IPS-20b (cell line): ENCODE measurements around the gene PUS1.
"Not testable (repeated sequence)": the region's sequence is repeated elsewhere in the genome, so short reads cannot be mapped to it uniquely, and the experiment has no call there.

Experiments used
- H3K27ac ChIP-seq: one replicate; pipeline ENCODE4 v1.5.1; 2013; ENCODE audit warnings: low read length
- H3K27me3 ChIP-seq: 2 replicates; pipeline ENCODE4 v1.6.1; 2013; ENCODE audit warnings: mild to moderate bottlenecking, low read length, inconsistent platforms; ENCODE audit not compliant: insufficient read depth
- H3K36me3 ChIP-seq: 2 replicates; pipeline ENCODE4 v1.6.1; 2013; ENCODE audit warnings: low read depth, mild to moderate bottlenecking, inconsistent platforms, low read length, moderate library complexity; ENCODE audit not compliant: insufficient read depth
- H3K4me1 ChIP-seq: 2 replicates; pipeline ENCODE4 v1.6.1; 2013; ENCODE audit warnings: mild to moderate bottlenecking, control low read depth, inconsistent platforms, low read length, moderate library complexity; ENCODE audit not compliant: insufficient read depth
- H3K4me3 ChIP-seq: 2 replicates; pipeline ENCODE4 v1.5.1; 2013; ENCODE audit warnings: mild to moderate bottlenecking, low read length, inconsistent platforms
- H3K9ac ChIP-seq: 2 replicates; pipeline ENCODE4 v1.6.1; 2013; ENCODE audit warnings: low read depth, mild to moderate bottlenecking, inconsistent platforms, low read length, moderate library complexity
- H3K9me3 ChIP-seq: 2 replicates; pipeline ENCODE4 v1.6.1; 2013; ENCODE audit warnings: mild to moderate bottlenecking, low read depth, low read length, inconsistent platforms; ENCODE audit not compliant: insufficient read depth

PUS1 gene

DNA sequence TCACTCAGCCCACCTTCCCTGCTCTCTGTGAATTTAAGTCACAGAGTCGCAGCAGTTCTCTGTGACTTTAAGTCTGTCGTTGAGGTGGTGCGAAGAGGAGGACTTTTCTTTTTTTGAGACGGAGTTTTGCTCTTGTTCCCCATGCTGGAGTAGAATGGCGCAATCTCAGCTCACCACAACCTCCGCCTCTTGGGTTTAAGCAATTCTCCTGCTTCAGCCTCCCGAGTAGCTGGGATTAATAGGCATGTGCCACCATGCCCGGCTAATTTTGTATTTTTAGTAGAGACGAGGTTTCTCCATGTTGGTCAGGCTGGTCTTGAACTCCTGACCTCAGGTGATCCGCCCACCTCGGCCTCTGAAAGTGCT lies 56.4 kb downstream of the PUS1 start:
- not testable (repeated sequence) for H3K9me3 ChIP-seq, H3K27ac ChIP-seq, H3K27me3 ChIP-seq, H3K9ac ChIP-seq, H3K4me3 ChIP-seq
- H3K36me3 ChIP-seq = peaks cover 75% of the 10 kb centered on the region
- H3K4me1 ChIP-seq = peaks cover 17% of the 10 kb centered on the region

DNA sequence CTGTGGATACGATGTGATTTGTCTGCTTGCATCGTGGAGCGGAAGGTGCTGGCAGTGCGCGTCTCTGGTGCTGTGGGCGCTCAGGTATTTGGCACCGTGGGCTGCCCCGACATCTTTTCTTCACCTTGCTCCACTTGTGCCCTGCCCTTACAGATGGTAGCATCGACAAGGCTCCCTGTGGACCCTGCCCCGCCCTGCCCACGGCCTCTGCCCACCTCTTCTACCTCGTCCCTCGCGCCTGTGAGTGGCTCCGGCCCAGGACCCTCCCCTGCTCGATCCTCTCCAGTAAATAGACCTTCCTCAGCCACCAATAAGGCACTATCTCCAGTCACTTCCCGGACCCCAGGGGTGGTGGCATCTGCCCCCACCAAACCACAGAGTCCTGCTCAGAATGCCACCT lies 57.3 kb downstream of the PUS1 start:
- Histone ChIP-seq H3K27ac (peak overlapping the region; percentile 57), H3K36me3 (peaks cover 71% of the 10 kb centered on the region), H3K27me3 (no peaks in the 10 kb centered on the region), H3K9me3 (no peaks in the 10 kb centered on the region), H3K4me1 (peaks cover 24% of the 10 kb centered on the region), H3K9ac (no peak overlapping the region), H3K4me3 (no peak overlapping the region)

DNA sequence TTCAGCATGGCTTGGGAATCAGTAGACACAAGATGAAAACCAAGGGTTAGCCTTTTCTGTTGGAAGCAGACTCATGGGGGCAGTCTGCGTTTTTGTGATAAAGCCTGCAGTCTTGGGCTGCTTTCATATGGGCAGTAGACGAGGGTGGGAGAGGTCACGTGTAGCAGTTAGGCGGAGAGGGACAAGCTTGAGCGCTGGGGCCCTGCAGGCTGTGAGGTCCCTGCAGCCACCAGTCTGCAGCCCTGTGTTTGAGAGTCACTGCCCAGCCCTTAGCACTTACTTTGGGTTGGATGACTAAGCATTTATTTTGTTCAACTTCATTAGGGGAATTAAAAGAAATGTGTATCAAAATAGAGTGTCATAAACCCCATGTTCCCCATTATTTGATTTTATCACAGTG lies 57.8 kb downstream of the PUS1 start:
- H3K27ac ChIP-seq = peak overlapping the region; percentile 57
- no peak overlapping the region for H3K9ac ChIP-seq

DNA sequence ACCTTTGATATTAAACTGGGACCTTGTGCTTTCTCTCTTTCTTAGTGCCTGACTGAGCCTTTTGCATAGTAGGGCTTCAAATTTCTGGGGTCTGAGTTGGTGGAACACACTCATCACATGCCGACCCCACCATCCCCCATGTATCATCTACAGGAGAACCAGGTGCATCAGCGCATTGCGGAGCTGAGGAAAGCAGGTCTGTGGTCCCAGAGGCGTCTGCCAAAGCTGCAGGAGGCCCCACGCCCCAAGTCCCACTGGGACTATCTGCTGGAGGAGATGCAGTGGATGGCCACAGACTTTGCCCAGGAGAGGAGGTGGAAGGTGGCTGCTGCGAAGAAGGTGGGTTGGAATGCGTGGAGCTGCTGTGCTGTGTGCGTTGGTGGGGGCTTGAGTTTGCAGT lies 58.5 kb downstream of the PUS1 start:
- Histone ChIP-seq H3K9me3 (no peaks in the 10 kb centered on the region), H3K27me3 (no peaks in the 10 kb centered on the region), H3K36me3 (peaks cover 69% of the 10 kb centered on the region), H3K9ac (no peak overlapping the region), H3K27ac (no peak overlapping the region), H3K4me3 (no peak overlapping the region), H3K4me1 (peaks cover 31% of the 10 kb centered on the region)

More for the DNA sequence above, 57.8 kb downstream of the PUS1 start:
- peaks cover 69% of the 10 kb centered on the region for H3K36me3 ChIP-seq
- no peak overlapping the region for H3K4me3 ChIP-seq
- no peaks in the 10 kb centered on the region for H3K27me3 ChIP-seq
- H3K4me1 ChIP-seq = peaks cover 27% of the 10 kb centered on the region
- H3K9me3 ChIP-seq = no peaks in the 10 kb centered on the region

DNA sequence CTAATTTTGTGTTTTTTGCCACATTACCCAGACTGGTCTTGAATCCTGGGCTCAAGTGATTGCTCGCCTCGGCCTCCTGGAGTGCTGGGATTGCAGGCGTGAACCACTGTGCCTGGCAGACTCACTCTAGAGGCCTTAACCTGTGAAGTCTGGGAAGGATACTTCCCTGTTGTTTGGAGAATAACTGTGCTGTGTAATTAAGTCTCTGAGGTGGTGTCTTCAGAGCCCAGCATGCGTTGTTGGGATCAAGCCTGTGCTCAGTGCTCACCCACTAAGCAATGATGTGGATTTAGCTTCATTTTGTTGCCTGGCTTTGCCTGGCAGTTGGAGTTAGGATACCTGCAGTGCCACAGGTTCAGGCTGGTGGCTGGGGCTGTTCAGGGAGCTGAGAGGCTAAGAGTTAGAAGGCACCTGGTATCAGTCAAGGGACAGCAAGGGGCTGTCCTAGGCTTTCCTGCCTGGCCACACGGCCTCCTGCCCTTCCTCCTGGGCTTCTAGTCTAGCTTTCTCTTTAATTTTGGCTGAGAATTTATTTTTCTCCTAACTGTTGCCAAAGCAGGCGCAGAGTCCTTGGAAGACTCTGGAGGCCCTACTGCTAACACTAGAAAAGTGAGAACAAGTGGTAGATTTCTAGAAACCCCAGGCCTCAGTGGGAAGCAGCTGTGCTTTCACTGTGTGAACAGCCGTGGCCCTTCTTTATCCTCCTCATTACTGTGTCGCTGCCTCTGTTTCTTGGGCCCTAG lies 59.1 kb downstream of the PUS1 start:
- peaks cover 31% of the 10 kb centered on the region for H3K4me1 ChIP-seq
- peak overlapping the region; percentile 17 for H3K27ac ChIP-seq
- peak overlapping the region; percentile 59; the same call in 1 of the 2 replicates for H3K9ac ChIP-seq
- no peaks in the 10 kb centered on the region for H3K27me3 ChIP-seq
- no peaks in the 10 kb centered on the region for H3K9me3 ChIP-seq
- peaks cover 73% of the 10 kb centered on the region for H3K36me3 ChIP-seq
- H3K4me3 ChIP-seq = no peak overlapping the region

DNA sequence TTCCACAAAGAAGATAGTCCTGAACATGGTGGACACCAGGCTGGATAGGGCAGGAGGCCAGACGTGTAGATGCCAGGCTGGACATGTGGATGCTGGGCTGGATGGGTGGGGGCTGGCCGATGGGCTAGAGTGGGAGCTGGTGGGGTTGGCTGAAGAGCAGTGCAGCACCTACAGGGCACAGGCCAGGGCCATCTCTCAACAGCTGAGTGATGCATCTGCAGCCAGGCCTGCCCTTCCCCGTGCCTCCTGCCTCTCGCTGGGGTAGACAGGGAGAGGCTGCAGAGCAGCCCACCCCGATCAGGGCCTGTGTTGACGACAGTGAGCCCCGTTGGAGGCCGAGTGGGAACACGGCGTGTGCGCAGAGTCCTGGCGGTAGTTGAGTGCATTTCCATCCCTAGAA lies 59.9 kb downstream of the PUS1 start:
- H3K4me3 ChIP-seq = no peak overlapping the region
- H3K36me3 ChIP-seq = peaks cover 73% of the 10 kb centered on the region
- H3K27ac ChIP-seq = peak overlapping the region; percentile 63
- no peaks in the 10 kb centered on the region for H3K9me3 ChIP-seq
- peak overlapping the region; percentile 59; the same call in 1 of the 2 replicates for H3K9ac ChIP-seq
- H3K4me1 ChIP-seq = peaks cover 31% of the 10 kb centered on the region
- H3K27me3 ChIP-seq = no peaks in the 10 kb centered on the region

DNA sequence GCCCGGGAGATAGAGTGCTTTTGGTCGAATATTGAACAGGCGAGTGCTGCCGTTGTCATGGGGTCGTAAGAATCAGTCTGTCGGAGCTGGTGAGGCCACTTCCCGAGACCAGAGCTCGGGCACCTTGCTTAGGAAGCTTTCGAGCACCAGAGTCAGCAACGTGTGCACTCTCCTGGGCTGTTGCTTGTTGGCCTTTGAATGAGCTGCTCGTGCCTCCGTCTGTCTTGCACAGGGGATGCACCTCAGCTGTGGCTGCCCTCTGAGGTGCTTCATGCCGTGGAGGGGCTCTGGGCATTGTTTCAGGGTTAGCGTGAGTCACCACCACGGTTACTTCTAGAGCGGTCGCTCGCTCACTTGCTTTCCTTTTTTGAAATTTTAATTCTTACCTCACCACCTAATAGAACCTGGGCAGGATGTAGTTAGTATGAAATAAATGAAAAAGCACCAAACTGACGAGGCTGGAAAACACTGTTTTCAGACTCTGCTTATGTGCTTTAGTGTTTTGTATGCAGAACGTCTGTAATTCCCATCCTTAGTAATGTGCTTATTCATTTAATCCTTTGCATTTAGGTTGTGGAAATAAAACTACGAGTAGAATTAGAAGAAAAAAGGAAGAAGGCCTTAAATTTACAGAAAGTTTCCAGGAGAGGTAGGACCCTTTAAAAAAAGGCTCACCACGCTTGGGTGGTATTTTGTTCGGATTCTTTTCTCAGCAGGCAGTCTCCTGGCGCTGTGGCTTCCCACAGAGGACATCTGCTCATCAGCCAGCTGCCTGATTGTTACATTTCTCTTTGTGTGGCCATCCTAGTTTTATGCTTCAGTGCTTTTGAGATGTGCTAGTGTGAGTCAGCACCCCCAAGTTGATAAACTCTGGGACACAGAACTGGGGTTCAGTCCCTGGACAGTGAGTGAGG lies 61.2 kb downstream of the PUS1 start:
- Histone ChIP-seq H3K36me3 (peaks cover 74% of the 10 kb centered on the region), H3K4me3 (peak overlapping the region; percentile 5; the same call in 1 of the 2 replicates), H3K4me1 (peaks cover 31% of the 10 kb centered on the region), H3K27ac (peak overlapping the region; percentile 72), H3K9me3 (no peaks in the 10 kb centered on the region), H3K9ac (peak overlapping the region; percentile 59; the same call in 1 of the 2 replicates), H3K27me3 (no peaks in the 10 kb centered on the region)

DNA sequence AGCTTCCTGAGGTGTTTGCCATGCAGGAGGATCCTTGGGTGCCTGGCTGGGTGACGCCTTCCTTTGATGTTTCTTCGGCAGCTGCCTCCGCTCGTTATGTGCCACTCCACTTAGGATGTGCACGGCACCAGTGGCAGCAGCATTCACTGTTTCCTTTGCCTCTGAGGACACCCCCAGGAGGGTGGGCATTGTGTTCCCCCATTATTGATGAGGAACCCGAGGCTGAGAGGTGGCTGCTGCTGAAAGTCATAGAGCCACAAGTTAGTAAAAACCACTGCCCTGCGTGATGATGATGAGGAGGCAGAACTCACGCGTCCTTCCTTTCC lies 61.9 kb downstream of the PUS1 start:
- no peaks in the 10 kb centered on the region for H3K27me3 ChIP-seq
- peak overlapping the region; percentile 72 for H3K27ac ChIP-seq
- H3K4me1 ChIP-seq = peaks cover 31% of the 10 kb centered on the region
- H3K9me3 ChIP-seq = no peaks in the 10 kb centered on the region
- H3K9ac ChIP-seq = peak overlapping the region; percentile 59; the same call in 1 of the 2 replicates
- H3K4me3 ChIP-seq = peak overlapping the region; percentile 5; the same call in 1 of the 2 replicates
- H3K36me3 ChIP-seq = peaks cover 74% of the 10 kb centered on the region

DNA sequence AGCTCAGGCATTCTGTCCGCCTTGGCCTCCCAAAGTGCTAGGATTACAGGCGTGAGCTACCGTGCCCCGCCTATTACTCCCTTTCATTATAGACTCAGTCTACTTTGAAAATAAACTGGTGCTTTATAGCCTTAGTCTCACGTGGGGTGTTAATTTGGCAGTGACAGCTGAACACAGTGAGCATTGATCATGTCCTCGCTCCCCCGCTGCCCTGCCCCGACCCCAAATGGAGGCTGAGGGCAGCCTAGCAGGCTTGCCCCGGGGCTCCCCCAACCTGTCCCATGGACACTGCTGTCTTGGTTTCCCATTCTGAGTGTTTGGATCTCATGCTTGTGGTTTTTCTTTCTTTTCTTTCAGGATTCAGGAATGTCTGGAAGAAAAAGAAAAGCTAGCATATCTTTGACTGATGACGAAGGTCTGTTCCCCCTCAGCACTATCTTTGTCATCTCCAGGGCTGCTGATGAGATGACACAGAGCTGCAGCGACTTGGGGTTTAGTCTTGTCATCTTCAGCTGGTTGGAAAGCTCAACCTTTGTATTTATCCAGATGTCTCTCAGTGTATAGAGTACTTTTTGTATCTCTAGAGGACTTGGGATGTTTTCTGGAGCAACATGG lies 62.8 kb downstream of the PUS1 start:
- H3K4me3 ChIP-seq = no peak overlapping the region
- 0 out of 2 replicates have a peak overlapping the region, but pooled peaks have one; percentile 15 for H3K9ac ChIP-seq
- peak overlapping the region; percentile 72 for H3K27ac ChIP-seq
- no peaks in the 10 kb centered on the region for H3K27me3 ChIP-seq
- peaks cover 66% of the 10 kb centered on the region for H3K36me3 ChIP-seq
- peaks cover 34% of the 10 kb centered on the region for H3K4me1 ChIP-seq
- H3K9me3 ChIP-seq = no peaks in the 10 kb centered on the region

DNA sequence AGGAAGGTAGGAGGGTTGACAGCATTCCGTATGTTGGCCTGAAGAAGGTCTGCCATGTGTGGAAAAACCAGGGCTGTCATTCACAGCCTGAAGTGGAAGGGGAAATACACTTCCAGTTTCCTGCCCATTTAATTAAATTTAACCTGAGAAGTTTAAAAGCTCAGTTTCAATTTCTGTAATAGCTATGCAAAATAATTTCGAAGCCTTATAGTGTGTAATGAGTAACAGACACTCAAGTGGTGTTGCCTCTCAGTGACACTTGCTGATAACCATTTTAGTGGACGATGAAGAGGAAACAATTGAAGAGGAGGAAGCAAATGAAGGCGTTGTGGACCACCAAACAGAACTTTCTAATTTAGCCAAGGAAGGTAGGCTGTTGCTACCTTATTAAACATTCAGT lies 65.5 kb downstream of the PUS1 start:
- H3K4me1 ChIP-seq = peaks cover 26% of the 10 kb centered on the region
- no peak overlapping the region for H3K4me3 ChIP-seq
- H3K9ac ChIP-seq = no peak overlapping the region
- peaks cover 51% of the 10 kb centered on the region for H3K36me3 ChIP-seq
- no peak overlapping the region for H3K27ac ChIP-seq
- H3K27me3 ChIP-seq = no peaks in the 10 kb centered on the region
- no peaks in the 10 kb centered on the region for H3K9me3 ChIP-seq
